PC-9 (cell line): Measurements from ENCODE around the gene CRIP2. TPM values are rescaled to one million over a fixed set of nuclear protein-coding genes. Genes with fewer than 3 reads are reported as not detected.
A peak's percentile ranks its signal among the peaks of the same experiment; 100 is the strongest.

Experiments
- BruUV-seq: library from RNA; stranded (reverse); fragments of 400-500 nt; replicated peaks from 2 replicates; lab custom pipeline; 2021; lab: Mats Ljungman, UMichigan
- CTCF ChIA-PET: fragments of 300-600 bp; sonication (Branson Sonifier 250); formaldehyde crosslinking; loops from one replicate; lab custom pipeline; 2022; ENCODE audit warnings: antibody characterized with exemption; lab: Charles Lee
- POLR2A ChIA-PET: fragments of 300-600 bp; sonication (Branson Sonifier 250); formaldehyde crosslinking; loops from one replicate; lab custom pipeline; 2022; ENCODE audit warnings: antibody characterized with exemption; ENCODE audit not compliant: unreplicated experiment; lab: Charles Lee
- DNase-seq, 2 experiments: peaks; one replicate each; pipeline versions ENCODE4 v3.0.0 to v3.0.0-alpha.2; 2015 to 2022; ENCODE audit warnings: mixed read lengths in 1 of 2
- H2AFZ ChIP-seq: fragments of 200-600 bp; sonication (generic); 2 replicates; pipeline ENCODE4 v1.8.1; 2017; ENCODE audit warnings: antibody characterized with exemption
- H3F3A ChIP-seq: fragments of 200-600 bp; sonication (generic); 2 replicates; pipeline ENCODE4 v1.8.1; 2017; ENCODE audit warnings: antibody characterized with exemption, mild to moderate bottlenecking, low read depth; ENCODE audit not compliant: insufficient read depth
- H3K27ac ChIP-seq: fragments of 200-600 bp; sonication (generic); 2 replicates; pipeline ENCODE4 v1.6.1; 2016; ENCODE audit warnings: mixed run types
- H3K27me3 ChIP-seq: fragments of 200-600 bp; sonication (generic); 2 replicates; pipeline ENCODE4 v1.6.1; 2016; ENCODE audit warnings: low read depth, mixed run types; ENCODE audit not compliant: insufficient read depth
- H3K36me3 ChIP-seq: fragments of 200-600 bp; sonication (generic); 2 replicates; pipeline ENCODE4 v1.6.1; 2016; ENCODE audit warnings: low read depth, mixed run types
- H3K4me1 ChIP-seq: fragments of 200-600 bp; sonication (generic); replicated peaks from 2 replicates; pipeline ENCODE4 v1.6.1; 2016; ENCODE audit warnings: mixed run types; ENCODE audit not compliant: insufficient read depth
- H3K4me2 ChIP-seq: fragments of 200-600 bp; sonication (generic); 2 replicates; pipeline ENCODE4 v1.6.1; 2017; ENCODE audit warnings: mixed run types
- H3K4me3 ChIP-seq: fragments of 200-600 bp; sonication (generic); 2 replicates; pipeline ENCODE4 v1.6.1; 2016; ENCODE audit warnings: mixed run types
- H3K79me2 ChIP-seq: fragments of 200-600 bp; sonication (generic); 2 replicates; pipeline ENCODE4 v1.6.1; 2017; ENCODE audit warnings: low read depth, mixed run types
- H3K9me2 ChIP-seq: fragments of 200-600 bp; sonication (generic); 2 replicates; pipeline ENCODE4 v1.8.1; 2017; ENCODE audit warnings: mild to moderate bottlenecking; ENCODE audit not compliant: insufficient read depth
- H3K9me3 ChIP-seq: fragments of 200-600 bp; sonication (generic); 2 replicates; pipeline ENCODE4 v1.8.1; 2016; ENCODE audit warnings: low read depth; ENCODE audit not compliant: insufficient read depth
- H4K20me1 ChIP-seq: fragments of 200-600 bp; sonication (generic); 2 replicates; pipeline ENCODE4 v1.8.1; 2017; ENCODE audit not compliant: insufficient read depth
- EZH2 ChIP-seq: fragments of 200-600 bp; sonication (generic); IDR thresholded peaks from 2 replicates; pipeline ENCODE4 v1.8.0; 2017; ENCODE audit warnings: antibody characterized with exemption, low read depth
- intact Hi-C: fragments of 100-400 bp; cut with micrococcal nuclease; formaldehyde crosslinking; loops from one replicate; pipeline ENCODE4 v1.10.0; 2022; ENCODE audit not compliant: unreplicated experiment
- total RNA-seq: library from RNA; stranded (reverse); gene quantifications from 2 replicates; pipeline ENCODE4 v1.2.3, GENCODE V29; 2021
- TF ChIP-seq, protein P1 (sequence below): fragments of 200-600 bp; sonication (generic); conservative IDR thresholded peaks from 2 replicates; pipeline ENCODE4 v1.6.1; 2017; ENCODE audit warnings: mixed run types, antibody characterized with exemption, mild to moderate bottlenecking, moderate library complexity

The CRIP2 gene
- total RNA-seq, 1 experiment from 2014 or later = 50.2 TPM

DNA sequence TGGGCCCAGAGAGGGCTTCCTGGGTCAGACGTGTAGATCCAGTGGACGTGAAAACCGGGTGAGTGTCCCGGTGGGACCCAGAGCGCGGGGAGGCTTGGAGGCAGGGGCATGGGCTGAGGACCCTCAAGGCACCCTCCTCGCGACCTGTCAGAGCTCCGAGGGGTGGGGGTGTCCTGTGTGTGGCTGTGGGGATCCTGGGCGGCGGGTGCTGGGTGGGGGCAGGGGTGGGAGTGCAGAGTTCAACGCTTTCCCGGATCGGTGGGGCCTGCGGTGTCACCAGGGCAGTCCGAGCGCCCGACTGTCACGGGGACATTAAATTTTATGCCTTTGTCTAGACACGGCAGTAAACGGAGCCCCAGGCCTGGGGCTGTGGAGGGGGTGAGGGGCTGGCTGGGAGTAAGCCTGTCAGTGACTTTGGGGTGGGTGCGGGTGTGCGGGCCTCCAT lies 52.8 kb downstream of the CRIP2 start:
- no peak for TF ChIP-seq EZH2
- TF ChIP-seq, protein P1, sequence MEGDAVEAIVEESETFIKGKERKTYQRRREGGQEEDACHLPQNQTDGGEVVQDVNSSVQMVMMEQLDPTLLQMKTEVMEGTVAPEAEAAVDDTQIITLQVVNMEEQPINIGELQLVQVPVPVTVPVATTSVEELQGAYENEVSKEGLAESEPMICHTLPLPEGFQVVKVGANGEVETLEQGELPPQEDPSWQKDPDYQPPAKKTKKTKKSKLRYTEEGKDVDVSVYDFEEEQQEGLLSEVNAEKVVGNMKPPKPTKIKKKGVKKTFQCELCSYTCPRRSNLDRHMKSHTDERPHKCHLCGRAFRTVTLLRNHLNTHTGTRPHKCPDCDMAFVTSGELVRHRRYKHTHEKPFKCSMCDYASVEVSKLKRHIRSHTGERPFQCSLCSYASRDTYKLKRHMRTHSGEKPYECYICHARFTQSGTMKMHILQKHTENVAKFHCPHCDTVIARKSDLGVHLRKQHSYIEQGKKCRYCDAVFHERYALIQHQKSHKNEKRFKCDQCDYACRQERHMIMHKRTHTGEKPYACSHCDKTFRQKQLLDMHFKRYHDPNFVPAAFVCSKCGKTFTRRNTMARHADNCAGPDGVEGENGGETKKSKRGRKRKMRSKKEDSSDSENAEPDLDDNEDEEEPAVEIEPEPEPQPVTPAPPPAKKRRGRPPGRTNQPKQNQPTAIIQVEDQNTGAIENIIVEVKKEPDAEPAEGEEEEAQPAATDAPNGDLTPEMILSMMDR = no peak
- no peaks in the 10 kb centered on the region for H3K79me2 ChIP-seq
- no peak for DNase-seq
- BruUV-seq = no TSS peak
- H3K9me3 ChIP-seq = no peaks in the 10 kb centered on the region
- H3K27me3 ChIP-seq = peaks cover 17% of the 10 kb centered on the region
- H2AFZ ChIP-seq = no peak overlapping the region
- no peak overlapping the region for H3K4me3 ChIP-seq
- H3K9me2 ChIP-seq = no peaks in the 10 kb centered on the region
- POLR2A ChIA-PET = no interaction called here
- H3K27ac ChIP-seq = no peak overlapping the region
- H4K20me1 ChIP-seq = no peaks in the 10 kb centered on the region; the same call in 1 of the 2 replicates
- intact Hi-C loops = no loop called here
- no peaks in the 10 kb centered on the region for H3K36me3 ChIP-seq
- H3K4me1 ChIP-seq = no peaks in the 10 kb centered on the region
- CTCF ChIA-PET = no interaction called here
- peaks cover 9% of the 10 kb centered on the region; the same call in 1 of the 2 replicates for H3F3A ChIP-seq
- peak overlapping the region; percentile 55; the same call in 1 of the 2 replicates for H3K4me2 ChIP-seq

- intact Hi-C loops = loop anchor here (1.0 to 2.0 kb wide), 2 partner anchors 37 to 157 kb away; partner anchors contain the start of gene TEDC1
- Histone ChIP-seq H3K27ac (no peak overlapping the region), H2AFZ (peak overlapping the region; percentile 75), H3K4me1 (no peaks in the 10 kb centered on the region), H3K36me3 (no peaks in the 10 kb centered on the region), H3K9me3 (no peaks in the 10 kb centered on the region), H3K4me2 (peak overlapping the region; percentile 82), H3K9me2 (no peaks in the 10 kb centered on the region), H3K27me3 (peaks cover 22% of the 10 kb centered on the region), H3F3A (peaks cover 9% of the 10 kb centered on the region; the same call in 1 of the 2 replicates), H3K4me3 (peak overlapping the region; percentile 58), H4K20me1 (no peaks in the 10 kb centered on the region; the same call in 1 of the 2 replicates), H3K79me2 (no peaks in the 10 kb centered on the region)
- TF ChIP-seq, protein P1 = peak; percentile 78
- no peak for TF ChIP-seq EZH2
- BruUV-seq = no TSS peak
- ChIA-PET CTCF (no interaction called here), POLR2A (interaction anchor here (0.5 to 0.8 kb wide), 2 partner anchors 16 to 36 kb away, joined by 5 to 12 read pairs; no protein-coding TSS in a partner anchor)
- DNase-seq = peak in 1 of 2 experiments; percentile 63
Observed at GRCh38 chr14:105527826-105528585, 53.4 kb downstream of the CRIP2 start.

- H3K4me2 ChIP-seq = peak overlapping the region; percentile 82; the same call in 1 of the 2 replicates
Observed at GRCh38 chr14:105528586-105529318, 54.1 kb downstream of the CRIP2 start.

More at GRCh38 chr14:105528586-105529318, 54.1 kb downstream of the CRIP2 start:
- no TSS peak for BruUV-seq
- H3K9me2 ChIP-seq = no peaks in the 10 kb centered on the region
- CTCF ChIA-PET = interaction anchor here (0.5 kb wide), 1 partner anchor 139 kb away, joined by 3 read pairs; no protein-coding TSS in a partner anchor
- H3K9me3 ChIP-seq = no peaks in the 10 kb centered on the region
- no peak overlapping the region for H2AFZ ChIP-seq
- no peak overlapping the region for H3K27ac ChIP-seq
- H3F3A ChIP-seq = peaks cover 6% of the 10 kb centered on the region; the same call in 1 of the 2 replicates
- H3K36me3 ChIP-seq = no peaks in the 10 kb centered on the region
- no peaks in the 10 kb centered on the region for H3K4me1 ChIP-seq
- no peak for DNase-seq
- POLR2A ChIA-PET = interaction anchor here (0.5 to 0.8 kb wide), 2 partner anchors 17 to 37 kb away, joined by 5 to 12 read pairs; no protein-coding TSS in a partner anchor
- intact Hi-C loops = loop anchor here (1.0 to 2.0 kb wide), 2 partner anchors 37 to 158 kb away; partner anchors contain the start of gene TEDC1
- peaks cover 24% of the 10 kb centered on the region for H3K27me3 ChIP-seq
- H3K79me2 ChIP-seq = no peaks in the 10 kb centered on the region
- no peak for TF ChIP-seq EZH2
- TF ChIP-seq, protein P1 = no peak
- no peak overlapping the region for H3K4me3 ChIP-seq
- H4K20me1 ChIP-seq = no peaks in the 10 kb centered on the region; the same call in 1 of the 2 replicates
